ENCODE measurements around the gene PSG11.
"Not testable (repeated sequence)": the region's sequence is repeated elsewhere in the genome, so short reads cannot be mapped to it uniquely, and the experiment has no call there.

- TF ChIP-seq CTCF (IDR thresholded peaks at IDR 0.05; ENCODE audit: low read depth, low read length, missing input control); JUND (IDR thresholded peaks at IDR 0.05); GABPA (IDR thresholded peaks at IDR 0.05 in 1 of 2, conservative IDR thresholded peaks at IDR 0.05 in 1 of 2): not testable (repeated sequence)
Measured at GRCh38 chr19:42992029-42992604, 34.2 kb downstream of the PSG11 start.
